ENCODE results near the gene EML6.
"Not testable (repeated sequence)": the region's sequence is repeated elsewhere in the genome, so short reads cannot be mapped to it uniquely, and the experiment has no call there.

The EML6 gene

GRCh38 chr2:54965425-54965824, 242.0 kb downstream of the EML6 start:
- no peak for DNase-seq (ENCODE audit: low read depth in 2 of 2)

GRCh38 chr2:54966165-54966832, 242.8 kb downstream of the EML6 start:
- DNase-seq (ENCODE audit: low read depth in 2 of 2), result no peak

- DNase-seq (ENCODE audit: low read depth in 2 of 2), result no peak
These were observed 243.4 kb downstream of the EML6 start for GRCh38 chr2:54966837-54967236.

- DNase-seq (ENCODE audit: low read depth in 2 of 2), result no peak
These were observed 243.8 kb downstream of the EML6 start for GRCh38 chr2:54967269-54967668.

- DNase-seq (ENCODE audit: low read depth in 2 of 2), result no peak
These were observed 244.4 kb downstream of the EML6 start for GRCh38 chr2:54967759-54968365.

GRCh38 chr2:54968561-54969218, 245.2 kb downstream of the EML6 start:
- DNase-seq (ENCODE audit: low read depth in 2 of 2), result no peak

- no peak for DNase-seq (ENCODE audit: low read depth in 2 of 2)
These were observed 246.0 kb downstream of the EML6 start for GRCh38 chr2:54969295-54969939.

GRCh38 chr2:54969940-54970338, 246.5 kb downstream of the EML6 start:
- DNase-seq (ENCODE audit: low read depth in 2 of 2), result no peak

GRCh38 chr2:54975175-54975574, 251.7 kb downstream of the EML6 start:
- no peak for DNase-seq (ENCODE audit: low read depth in 2 of 2)

- no peak for DNase-seq (ENCODE audit: low read depth in 2 of 2)
These were observed 252.4 kb downstream of the EML6 start for GRCh38 chr2:54975598-54976492.

GRCh38 chr2:54977149-54977548, 253.7 kb downstream of the EML6 start:
- no peak for DNase-seq (ENCODE audit: low read depth in 2 of 2)

- no peak for DNase-seq (ENCODE audit: low read depth in 2 of 2)
These were observed 256.0 kb downstream of the EML6 start for GRCh38 chr2:54979321-54980044.

- DNase-seq (ENCODE audit: low read depth in 2 of 2), result no peak
These were observed 257.9 kb downstream of the EML6 start for GRCh38 chr2:54981385-54981784.

GRCh38 chr2:54983345-54984220, 260.1 kb downstream of the EML6 start:
- DNase-seq (ENCODE audit: low read depth in 2 of 2), result no peak

GRCh38 chr2:54984476-54984875, 261.0 kb downstream of the EML6 start:
- no peak for DNase-seq (ENCODE audit: low read depth in 2 of 2)

- DNase-seq (ENCODE audit: low read depth in 2 of 2), result no peak
These were observed 262.8 kb downstream of the EML6 start for GRCh38 chr2:54986264-54986663.

GRCh38 chr2:54988612-54989011, 265.1 kb downstream of the EML6 start:
- DNase-seq (ENCODE audit: low read depth in 2 of 2), result no peak

- not testable (repeated sequence) for DNase-seq (ENCODE audit: low read depth in 2 of 2)
These were observed 267.2 kb downstream of the EML6 start for GRCh38 chr2:54990694-54991093.

GRCh38 chr2:54995553-54995952, 272.1 kb downstream of the EML6 start:
- DNase-seq (ENCODE audit: low read depth in 2 of 2), result no peak

GRCh38 chr2:54997826-54998225, 274.4 kb downstream of the EML6 start:
- DNase-seq (ENCODE audit: low read depth in 2 of 2), result no peak
